ENCODE measurements around the gene MYL12A.

DNA sequence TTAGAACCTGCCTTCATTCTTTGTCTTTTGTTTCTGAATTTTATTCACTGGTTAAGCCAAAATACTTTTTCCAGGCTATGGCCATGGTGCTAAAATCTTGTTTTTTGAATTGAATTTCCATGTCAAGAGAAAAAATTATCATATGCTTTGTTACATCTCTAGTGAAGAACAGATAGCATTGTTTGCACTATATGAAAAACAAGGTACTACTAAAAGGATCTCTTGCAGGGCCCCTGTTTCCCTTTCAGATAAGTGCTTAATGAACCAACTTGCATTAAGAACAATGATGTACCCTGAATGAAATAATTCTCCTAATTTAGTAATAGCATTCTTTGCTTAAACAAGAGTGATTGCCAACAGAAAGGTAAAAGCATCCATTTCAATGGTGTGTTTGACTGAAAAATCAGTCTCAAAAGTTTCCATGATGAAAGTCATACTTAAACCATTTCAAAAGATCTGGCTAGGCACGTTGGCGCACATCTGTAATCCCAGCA is 10.1 kb downstream of the MYL12A start:
- TF ChIP-seq, protein P1, sequence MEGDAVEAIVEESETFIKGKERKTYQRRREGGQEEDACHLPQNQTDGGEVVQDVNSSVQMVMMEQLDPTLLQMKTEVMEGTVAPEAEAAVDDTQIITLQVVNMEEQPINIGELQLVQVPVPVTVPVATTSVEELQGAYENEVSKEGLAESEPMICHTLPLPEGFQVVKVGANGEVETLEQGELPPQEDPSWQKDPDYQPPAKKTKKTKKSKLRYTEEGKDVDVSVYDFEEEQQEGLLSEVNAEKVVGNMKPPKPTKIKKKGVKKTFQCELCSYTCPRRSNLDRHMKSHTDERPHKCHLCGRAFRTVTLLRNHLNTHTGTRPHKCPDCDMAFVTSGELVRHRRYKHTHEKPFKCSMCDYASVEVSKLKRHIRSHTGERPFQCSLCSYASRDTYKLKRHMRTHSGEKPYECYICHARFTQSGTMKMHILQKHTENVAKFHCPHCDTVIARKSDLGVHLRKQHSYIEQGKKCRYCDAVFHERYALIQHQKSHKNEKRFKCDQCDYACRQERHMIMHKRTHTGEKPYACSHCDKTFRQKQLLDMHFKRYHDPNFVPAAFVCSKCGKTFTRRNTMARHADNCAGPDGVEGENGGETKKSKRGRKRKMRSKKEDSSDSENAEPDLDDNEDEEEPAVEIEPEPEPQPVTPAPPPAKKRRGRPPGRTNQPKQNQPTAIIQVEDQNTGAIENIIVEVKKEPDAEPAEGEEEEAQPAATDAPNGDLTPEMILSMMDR (conservative IDR thresholded peaks at IDR 0.05; ENCODE audit: low read depth, low read length) = no peak
- TF ChIP-seq POLR2A (IDR thresholded peaks at IDR 0.05; ENCODE audit: low read depth, low read length) (no peak), SMC3 (IDR thresholded peaks at IDR 0.05; ENCODE audit: low read depth, low read length) (no peak), CHD1 (IDR thresholded peaks at IDR 0.05; ENCODE audit: low read depth, low read length) (no peak), RAD21 (IDR thresholded peaks at IDR 0.05; ENCODE audit: low read length) (no peak)
- TF ChIP-seq, protein P2, sequence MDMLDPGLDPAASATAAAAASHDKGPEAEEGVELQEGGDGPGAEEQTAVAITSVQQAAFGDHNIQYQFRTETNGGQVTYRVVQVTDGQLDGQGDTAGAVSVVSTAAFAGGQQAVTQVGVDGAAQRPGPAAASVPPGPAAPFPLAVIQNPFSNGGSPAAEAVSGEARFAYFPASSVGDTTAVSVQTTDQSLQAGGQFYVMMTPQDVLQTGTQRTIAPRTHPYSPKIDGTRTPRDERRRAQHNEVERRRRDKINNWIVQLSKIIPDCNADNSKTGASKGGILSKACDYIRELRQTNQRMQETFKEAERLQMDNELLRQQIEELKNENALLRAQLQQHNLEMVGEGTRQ (IDR thresholded peaks at IDR 0.05; ENCODE audit: low read depth, low read length) = no peak
- TF ChIP-seq, protein P3, sequence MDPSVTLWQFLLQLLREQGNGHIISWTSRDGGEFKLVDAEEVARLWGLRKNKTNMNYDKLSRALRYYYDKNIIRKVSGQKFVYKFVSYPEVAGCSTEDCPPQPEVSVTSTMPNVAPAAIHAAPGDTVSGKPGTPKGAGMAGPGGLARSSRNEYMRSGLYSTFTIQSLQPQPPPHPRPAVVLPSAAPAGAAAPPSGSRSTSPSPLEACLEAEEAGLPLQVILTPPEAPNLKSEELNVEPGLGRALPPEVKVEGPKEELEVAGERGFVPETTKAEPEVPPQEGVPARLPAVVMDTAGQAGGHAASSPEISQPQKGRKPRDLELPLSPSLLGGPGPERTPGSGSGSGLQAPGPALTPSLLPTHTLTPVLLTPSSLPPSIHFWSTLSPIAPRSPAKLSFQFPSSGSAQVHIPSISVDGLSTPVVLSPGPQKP (IDR thresholded peaks at IDR 0.05; ENCODE audit: borderline replicate concordance, low read depth, low read length) = no peak

Data from IMR-90 (cell line).